Coronary artery (tissue), 2 donors: Measurements from ENCODE around the gene ACAD11.

Experiments
- DNase-seq: peaks from one replicate; pipeline ENCODE4 v3.0.0-alpha.2; 2017; ENCODE audit warnings: low spot score
- H3K27ac ChIP-seq, 2 donors: fragments of 200-600 bp; sonication (generic); one replicate each; pipeline ENCODE4 v1.5.1; 2016 to 2019
- H3K4me3 ChIP-seq: fragments of 200-600 bp; sonication (generic); 2 replicates; pipeline ENCODE4 v1.5.1; 2016; ENCODE audit warnings: mild to moderate bottlenecking, moderate library complexity
- TF ChIP-seq, protein P1 (sequence below): fragments of 200-600 bp; sonication (generic); IDR thresholded peaks from one replicate; pipeline ENCODE4 v1.5.1; 2019; ENCODE audit warnings: antibody characterized with exemption

Gene ACAD11

DNA sequence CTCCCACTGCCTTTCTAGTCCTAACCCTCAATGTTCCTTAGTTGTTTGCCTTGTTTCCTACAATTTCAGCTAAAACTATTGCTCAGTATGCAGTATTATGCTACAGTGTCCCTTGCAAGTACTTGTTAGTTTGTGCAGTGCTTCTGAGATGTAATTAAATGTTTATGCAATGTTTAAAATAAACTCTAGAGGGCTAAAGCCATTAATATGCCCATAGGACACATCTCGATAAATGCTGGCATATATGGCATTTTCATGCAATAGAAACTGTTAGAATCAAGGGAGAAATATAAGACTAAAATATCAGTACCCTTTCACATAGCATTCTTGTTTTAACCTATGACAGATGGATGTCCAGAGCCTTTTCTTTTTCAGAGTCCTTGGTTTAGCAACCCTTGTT is 122.3 kb downstream of the ACAD11 start:
- DNase-seq, result no peak
- Histone ChIP-seq H3K27ac (no peak overlapping the region), H3K4me3 (no peak overlapping the region)
- TF ChIP-seq, protein P1, sequence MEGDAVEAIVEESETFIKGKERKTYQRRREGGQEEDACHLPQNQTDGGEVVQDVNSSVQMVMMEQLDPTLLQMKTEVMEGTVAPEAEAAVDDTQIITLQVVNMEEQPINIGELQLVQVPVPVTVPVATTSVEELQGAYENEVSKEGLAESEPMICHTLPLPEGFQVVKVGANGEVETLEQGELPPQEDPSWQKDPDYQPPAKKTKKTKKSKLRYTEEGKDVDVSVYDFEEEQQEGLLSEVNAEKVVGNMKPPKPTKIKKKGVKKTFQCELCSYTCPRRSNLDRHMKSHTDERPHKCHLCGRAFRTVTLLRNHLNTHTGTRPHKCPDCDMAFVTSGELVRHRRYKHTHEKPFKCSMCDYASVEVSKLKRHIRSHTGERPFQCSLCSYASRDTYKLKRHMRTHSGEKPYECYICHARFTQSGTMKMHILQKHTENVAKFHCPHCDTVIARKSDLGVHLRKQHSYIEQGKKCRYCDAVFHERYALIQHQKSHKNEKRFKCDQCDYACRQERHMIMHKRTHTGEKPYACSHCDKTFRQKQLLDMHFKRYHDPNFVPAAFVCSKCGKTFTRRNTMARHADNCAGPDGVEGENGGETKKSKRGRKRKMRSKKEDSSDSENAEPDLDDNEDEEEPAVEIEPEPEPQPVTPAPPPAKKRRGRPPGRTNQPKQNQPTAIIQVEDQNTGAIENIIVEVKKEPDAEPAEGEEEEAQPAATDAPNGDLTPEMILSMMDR, result no peak

- no peak for DNase-seq
- Histone ChIP-seq H3K4me3 (no peak overlapping the region), H3K27ac (peak overlapping the region; percentile 12 to 59)
- TF ChIP-seq, protein P1, result no peak
Observed at GRCh38 chr3:132536442-132537153, 123.0 kb downstream of the ACAD11 start.

GRCh38 chr3:132535575-132536441 is 123.8 kb downstream of the ACAD11 start:
- Histone ChIP-seq H3K27ac (peak overlapping the region; percentile 12 to 59), H3K4me3 (no peak overlapping the region)
- TF ChIP-seq, protein P1, result peak; percentile 37
- DNase-seq, result no peak

DNA sequence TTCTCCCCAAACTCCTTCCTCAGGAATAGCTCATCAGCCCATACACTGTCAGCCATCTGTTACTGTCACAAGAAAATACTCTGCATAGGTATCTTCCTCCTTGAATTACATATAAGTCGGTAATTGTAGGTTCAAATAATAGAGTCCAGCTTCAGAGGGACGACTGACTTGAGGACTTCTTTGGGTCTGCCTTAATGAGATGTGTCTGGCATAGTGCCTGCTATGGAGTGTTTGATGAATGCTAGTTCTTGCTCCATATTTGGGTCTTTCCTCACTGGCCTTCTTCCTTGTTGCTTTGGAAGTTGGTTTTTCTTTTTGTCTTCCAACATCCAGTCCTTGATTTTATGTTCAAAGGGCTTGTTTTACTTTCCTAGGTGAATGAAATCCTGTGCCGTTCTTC is 129.0 kb downstream of the ACAD11 start:
- Histone ChIP-seq H3K27ac (no peak overlapping the region), H3K4me3 (no peak overlapping the region)
- DNase-seq, result no peak
- TF ChIP-seq, protein P1, result no peak

GRCh38 chr3:132522353-132522752 is 137.3 kb downstream of the ACAD11 start:
- TF ChIP-seq, protein P1, result no peak
- no peak for DNase-seq
- no peak overlapping the region for H3K27ac ChIP-seq
- peak overlapping the region; percentile 29 for H3K4me3 ChIP-seq

GRCh38 chr3:132521901-132522300 is 137.7 kb downstream of the ACAD11 start:
- Histone ChIP-seq H3K27ac (no peak overlapping the region), H3K4me3 (peak overlapping the region; percentile 29)
- no peak for DNase-seq
- TF ChIP-seq, protein P1, result no peak
